MCF 10A (cell line): Measurements from ENCODE around the gene PRPF40B. TPM values are rescaled to one million over a fixed set of nuclear protein-coding genes. Genes with fewer than 3 reads are reported as not detected.
"Not testable (repeated sequence)": the region's sequence is repeated elsewhere in the genome, so short reads cannot be mapped to it uniquely, and the experiment has no call there.

Source experiments
- BruUV-seq: library from RNA; stranded (reverse); fragments of 400-500 nt; replicated peaks from 2 replicates; lab custom pipeline; 2021; lab: Mats Ljungman, UMichigan
- CTCF ChIA-PET: fragments of 300-600 bp; sonication (Branson Sonifier 250); formaldehyde crosslinking; extraction: SDS; loops from one replicate; lab custom pipeline; 2021; ENCODE audit warnings: antibody characterized with exemption, inconsistent platforms; lab: Yijun Ruan, JAX
- POLR2A ChIA-PET: fragments of 300-600, 350-650 bp; sonication (Branson Sonifier 250); formaldehyde crosslinking; extraction: SDS; loops from one replicate; lab custom pipeline; 2020; ENCODE audit warnings: antibody characterized with exemption, inconsistent platforms; lab: Yijun Ruan, JAX
- DNase-seq: peaks from one replicate; pipeline ENCODE4 v3.0.0-alpha.2; 2018; ENCODE audit not compliant: unreplicated experiment
- H3K27ac Mint-ChIP-seq: one replicate; pipeline ENCODE4 v1.8.0; 2022; ENCODE audit warnings: mild to moderate bottlenecking, low read depth, mixed read lengths; ENCODE audit not compliant: unreplicated experiment
- H3K27me3 Mint-ChIP-seq: one replicate; pipeline ENCODE4 v1.8.0; 2022; ENCODE audit warnings: mixed read lengths; ENCODE audit not compliant: insufficient read depth, unreplicated experiment
- H3K36me3 Mint-ChIP-seq: one replicate; pipeline ENCODE4 v1.8.0; 2022; ENCODE audit warnings: mild to moderate bottlenecking, moderate library complexity, mixed read lengths; ENCODE audit not compliant: insufficient read depth, unreplicated experiment
- H3K4me1 Mint-ChIP-seq: one replicate; pipeline ENCODE4 v1.8.0; 2022; ENCODE audit warnings: mixed read lengths; ENCODE audit not compliant: insufficient read depth, unreplicated experiment
- H3K4me3 Mint-ChIP-seq: one replicate; pipeline ENCODE4 v1.8.0; 2022; ENCODE audit warnings: mild to moderate bottlenecking, moderate library complexity, mixed read lengths; ENCODE audit not compliant: unreplicated experiment
- H3K9me3 Mint-ChIP-seq: one replicate; pipeline ENCODE4 v1.8.0; 2022; ENCODE audit warnings: mixed read lengths; ENCODE audit not compliant: unreplicated experiment
- intact Hi-C: fragments of 100-400 bp; cut with micrococcal nuclease; formaldehyde crosslinking; loops from 2 replicates; pipeline ENCODE4 v1.14.1; 2022
- total RNA-seq: library from RNA; stranded (reverse); gene quantifications from 2 replicates; pipeline ENCODE4 v1.2.3, GENCODE V29; 2022
- TF ChIP-seq, protein P1 (sequence below): fragments of 200-600 bp; IDR thresholded peaks from one replicate; pipeline ENCODE4 v1.8.0; 2022; ENCODE audit warnings: antibody characterized with exemption, mild to moderate bottlenecking; ENCODE audit not compliant: unreplicated experiment

The PRPF40B gene
- total RNA-seq, 1 experiment from 2014 or later, result 48.5 TPM

GRCh38 chr12:49609059-49609874, 14.1 kb upstream of the PRPF40B start:
- CTCF ChIA-PET, result interaction anchor here (0.6 to 1.6 kb wide), 2 partner anchors 28 to 49 kb away, joined by 3 to 6 read pairs; no protein-coding TSS in a partner anchor

DNA sequence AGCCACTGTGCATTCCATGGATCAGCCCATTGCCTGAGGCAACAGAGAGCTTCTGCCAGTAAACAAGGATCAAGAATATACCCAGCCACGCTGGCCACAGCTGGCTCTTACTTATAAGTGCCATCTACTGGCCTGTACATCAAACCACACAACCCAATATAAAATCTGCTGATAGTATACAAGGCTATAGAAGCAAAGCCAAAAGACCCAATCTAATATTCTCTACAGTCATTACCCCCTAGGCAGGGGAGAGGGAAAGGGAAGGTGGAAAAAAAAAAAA, 13.5 kb upstream of the PRPF40B start:
- peak; percentile 49 for DNase-seq
- Mint-ChIP-seq H3K4me3 (no peak overlapping the region), H3K9me3 (no peaks in the 10 kb centered on the region), H3K4me1 (no peaks in the 10 kb centered on the region), H3K27ac (no peak overlapping the region), H3K27me3 (no peaks in the 10 kb centered on the region), H3K36me3 (no peaks in the 10 kb centered on the region)
- BruUV-seq, result no TSS peak
- ChIA-PET CTCF (interaction anchor here (0.6 to 1.6 kb wide), 2 partner anchors 29 to 49 kb away, joined by 3 to 6 read pairs; no protein-coding TSS in a partner anchor), POLR2A (no interaction called here)
- intact Hi-C loops, result no loop called here
- TF ChIP-seq, protein P1, sequence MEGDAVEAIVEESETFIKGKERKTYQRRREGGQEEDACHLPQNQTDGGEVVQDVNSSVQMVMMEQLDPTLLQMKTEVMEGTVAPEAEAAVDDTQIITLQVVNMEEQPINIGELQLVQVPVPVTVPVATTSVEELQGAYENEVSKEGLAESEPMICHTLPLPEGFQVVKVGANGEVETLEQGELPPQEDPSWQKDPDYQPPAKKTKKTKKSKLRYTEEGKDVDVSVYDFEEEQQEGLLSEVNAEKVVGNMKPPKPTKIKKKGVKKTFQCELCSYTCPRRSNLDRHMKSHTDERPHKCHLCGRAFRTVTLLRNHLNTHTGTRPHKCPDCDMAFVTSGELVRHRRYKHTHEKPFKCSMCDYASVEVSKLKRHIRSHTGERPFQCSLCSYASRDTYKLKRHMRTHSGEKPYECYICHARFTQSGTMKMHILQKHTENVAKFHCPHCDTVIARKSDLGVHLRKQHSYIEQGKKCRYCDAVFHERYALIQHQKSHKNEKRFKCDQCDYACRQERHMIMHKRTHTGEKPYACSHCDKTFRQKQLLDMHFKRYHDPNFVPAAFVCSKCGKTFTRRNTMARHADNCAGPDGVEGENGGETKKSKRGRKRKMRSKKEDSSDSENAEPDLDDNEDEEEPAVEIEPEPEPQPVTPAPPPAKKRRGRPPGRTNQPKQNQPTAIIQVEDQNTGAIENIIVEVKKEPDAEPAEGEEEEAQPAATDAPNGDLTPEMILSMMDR, result peak; percentile 14

More at GRCh38 chr12:49609059-49609874, 14.1 kb upstream of the PRPF40B start:
- TF ChIP-seq, protein P1, result no peak
- Mint-ChIP-seq H3K9me3 (no peaks in the 10 kb centered on the region), H3K27ac (no peak overlapping the region), H3K36me3 (no peaks in the 10 kb centered on the region), H3K4me3 (no peak overlapping the region), H3K4me1 (no peaks in the 10 kb centered on the region), H3K27me3 (no peaks in the 10 kb centered on the region)
- POLR2A ChIA-PET, result no interaction called here
- no TSS peak for BruUV-seq
- intact Hi-C loops, result no loop called here
- no peak for DNase-seq

DNA sequence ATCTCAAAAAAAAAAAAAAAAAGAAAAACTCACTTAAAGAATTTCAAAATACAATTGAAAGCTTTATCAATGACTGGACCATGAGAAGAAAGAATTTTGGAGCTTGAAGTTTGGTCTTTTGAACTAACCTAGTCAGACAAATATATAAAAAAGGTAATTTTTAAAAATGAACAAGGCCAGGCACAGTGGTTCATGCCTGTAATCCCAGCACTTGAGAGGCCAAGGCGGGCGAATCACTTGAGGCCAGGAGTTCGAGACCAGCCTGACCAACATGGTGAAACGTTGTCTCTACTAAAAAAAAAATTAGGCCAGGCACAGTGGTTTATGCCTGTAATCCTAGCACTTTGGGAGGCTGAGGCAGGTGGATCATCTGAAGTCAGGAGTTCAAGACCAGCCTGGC, 12.6 kb upstream of the PRPF40B start:
- POLR2A ChIA-PET, H3K4me3 Mint-ChIP-seq, intact Hi-C loops, H3K36me3 Mint-ChIP-seq, H3K4me1 Mint-ChIP-seq, H3K27me3 Mint-ChIP-seq, H3K9me3 Mint-ChIP-seq, DNase-seq, H3K27ac Mint-ChIP-seq, BruUV-seq: not testable (repeated sequence)
- CTCF ChIA-PET, result interaction anchor here (0.6 to 0.9 kb wide), 5 partner anchors 9 to 436 kb away, joined by 3 to 4 read pairs (median 3); partner anchors contain the start of gene DNAJC22

DNA sequence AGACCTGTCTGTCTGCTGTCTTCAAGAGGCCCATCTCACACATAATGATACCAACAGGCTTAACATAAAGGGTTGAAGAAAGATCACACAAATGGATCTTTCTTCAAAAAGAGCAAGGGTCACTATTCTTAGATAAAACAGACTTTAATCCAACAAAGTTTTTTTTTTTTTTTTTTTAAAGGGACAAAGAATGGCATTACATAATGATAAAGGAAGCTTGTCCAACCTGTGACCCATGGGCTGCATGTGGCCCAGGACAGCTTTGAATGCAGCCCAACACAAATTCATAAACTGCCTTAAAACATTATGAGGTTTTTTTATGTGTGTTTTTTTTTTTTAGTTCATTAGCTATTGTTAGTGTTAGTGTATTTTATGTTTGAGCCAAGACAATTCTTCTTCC, 11.2 kb upstream of the PRPF40B start:
- DNase-seq, result no peak
- Mint-ChIP-seq H3K27me3 (no peaks in the 10 kb centered on the region), H3K9me3 (no peaks in the 10 kb centered on the region), H3K36me3 (no peaks in the 10 kb centered on the region), H3K4me1 (no peaks in the 10 kb centered on the region), H3K4me3 (no peak overlapping the region), H3K27ac (no peak overlapping the region)
- ChIA-PET POLR2A (interaction anchor here (0.7 to 1.0 kb wide), 2 partner anchors 11 to 129 kb away, joined by 3 to 6 read pairs; partner anchors contain the start of genes PRPF40B and TMBIM6), CTCF (interaction anchor here (0.8 to 1.4 kb wide), 2 partner anchors 12 to 32 kb away, joined by 3 to 7 read pairs; no protein-coding TSS in a partner anchor)
- intact Hi-C loops, result no loop called here
- TF ChIP-seq, protein P1, result no peak
- no TSS peak for BruUV-seq
